Colonic mucosa (tissue), 4 donors: ENCODE measurements around the gene HYI. TPM values are rescaled to one million over a fixed set of nuclear protein-coding genes. Genes with fewer than 3 reads are reported as not detected.

Experiments
- DNase-seq: peaks from one replicate; pipeline ENCODE4 v3.0.0-alpha.2; 2020
- H3K27ac ChIP-seq: fragments of 200-600 bp; one replicate; pipeline ENCODE4 v1.8.0; 2021
- H3K27me3 ChIP-seq: fragments of 200-600 bp; one replicate; pipeline ENCODE4 v1.8.0; 2021
- H3K36me3 ChIP-seq: fragments of 200-600 bp; one replicate; pipeline ENCODE4 v1.8.0; 2021
- H3K4me1 ChIP-seq: fragments of 200-600 bp; one replicate; pipeline ENCODE4 v1.8.0; 2021; ENCODE audit warnings: mild to moderate bottlenecking
- H3K4me3 ChIP-seq: fragments of 200-600 bp; one replicate; pipeline ENCODE4 v1.8.0; 2021
- H3K9ac ChIP-seq, 2 donors: one replicate each; pipeline ENCODE4 v1.7.0; 2013; ENCODE audit warnings: control low read depth in 2 of 2, low read depth in 2 of 2, low read length in 2 of 2
- H3K9me3 ChIP-seq: fragments of 200-600 bp; one replicate; pipeline ENCODE4 v1.8.0; 2021
- intact Hi-C: fragments of 100-400 bp; cut with DNase I; formaldehyde crosslinking; loops from one replicate; pipeline ENCODE4 v1.14.1; 2022
- total RNA-seq, 2 donors: library from RNA; stranded (reverse); fragmentation: NEBNext Ultra II Directional in 1 of 2; extraction: Animal tissue kit (Norgen Biotek cat#: 25700) in 1 of 2; gene quantifications; one replicate each; pipeline ENCODE4 v1.2.1, GENCODE V29; 2021
- TF ChIP-seq, protein P1 (sequence below): fragments of 200-600 bp; IDR thresholded peaks from one replicate; pipeline ENCODE4 v1.8.0; 2022; ENCODE audit warnings: antibody characterized with exemption, mild to moderate bottlenecking
- donor health status: healthy.
- donor health status: DM: no; HTN: no; CAD: no.
- donor health status: DM: no; HTN: no; CAD: no.

Gene HYI
- total RNA-seq, 2 donors from 2014 or later = 50.8 to 55.6 TPM

DNA sequence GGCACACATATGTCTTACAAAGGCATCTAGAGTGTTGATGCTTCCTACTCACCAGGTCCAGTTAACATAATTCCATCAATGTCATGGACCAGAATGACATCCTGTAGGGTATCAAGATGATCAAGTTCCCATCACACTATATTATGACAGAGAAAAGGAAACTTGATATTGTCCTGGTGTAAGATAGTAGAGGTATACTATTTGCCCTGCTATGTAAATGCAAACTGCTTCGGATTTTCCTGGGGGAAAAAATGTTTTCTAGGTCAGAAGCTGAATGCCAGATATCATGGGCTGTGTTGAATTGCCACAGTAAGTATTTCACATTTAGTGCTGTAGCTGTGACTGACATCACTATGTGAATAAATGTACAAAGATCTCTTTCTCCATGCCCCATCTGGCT lies 16.2 kb upstream of the HYI start:
- intact Hi-C loops = no loop called here
- no peak overlapping the region for H3K27ac ChIP-seq
- H3K27me3 ChIP-seq = no peaks in the 10 kb centered on the region

DNA sequence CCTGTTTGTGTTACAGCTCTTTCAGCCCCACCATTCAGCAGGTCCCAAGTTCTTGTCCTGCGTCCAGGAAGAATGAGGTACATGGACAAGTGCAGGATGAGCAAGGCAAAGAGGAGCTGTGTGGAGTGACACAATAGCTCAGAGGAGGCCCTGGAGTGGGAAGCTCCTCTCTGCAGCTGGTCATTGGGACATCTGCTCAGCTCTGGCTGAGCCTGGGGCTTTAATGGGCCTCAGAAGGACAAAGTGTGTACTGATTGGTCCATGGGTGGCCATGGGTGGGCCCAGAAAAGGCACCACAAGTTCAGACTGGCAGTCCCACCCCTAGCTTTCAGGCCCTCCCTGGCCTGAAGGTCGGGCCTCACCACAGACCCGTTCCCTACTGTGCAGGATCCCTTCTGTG lies 14.7 kb upstream of the HYI start:
- no peak for DNase-seq
- Histone ChIP-seq H3K9ac (no peak overlapping the region), H3K4me3 (no peak overlapping the region), H3K27me3 (no peaks in the 10 kb centered on the region), H3K27ac (no peak overlapping the region), H3K9me3 (no peaks in the 10 kb centered on the region), H3K36me3 (no peaks in the 10 kb centered on the region), H3K4me1 (no peaks in the 10 kb centered on the region)
- intact Hi-C loops = no loop called here
- TF ChIP-seq, protein P1, sequence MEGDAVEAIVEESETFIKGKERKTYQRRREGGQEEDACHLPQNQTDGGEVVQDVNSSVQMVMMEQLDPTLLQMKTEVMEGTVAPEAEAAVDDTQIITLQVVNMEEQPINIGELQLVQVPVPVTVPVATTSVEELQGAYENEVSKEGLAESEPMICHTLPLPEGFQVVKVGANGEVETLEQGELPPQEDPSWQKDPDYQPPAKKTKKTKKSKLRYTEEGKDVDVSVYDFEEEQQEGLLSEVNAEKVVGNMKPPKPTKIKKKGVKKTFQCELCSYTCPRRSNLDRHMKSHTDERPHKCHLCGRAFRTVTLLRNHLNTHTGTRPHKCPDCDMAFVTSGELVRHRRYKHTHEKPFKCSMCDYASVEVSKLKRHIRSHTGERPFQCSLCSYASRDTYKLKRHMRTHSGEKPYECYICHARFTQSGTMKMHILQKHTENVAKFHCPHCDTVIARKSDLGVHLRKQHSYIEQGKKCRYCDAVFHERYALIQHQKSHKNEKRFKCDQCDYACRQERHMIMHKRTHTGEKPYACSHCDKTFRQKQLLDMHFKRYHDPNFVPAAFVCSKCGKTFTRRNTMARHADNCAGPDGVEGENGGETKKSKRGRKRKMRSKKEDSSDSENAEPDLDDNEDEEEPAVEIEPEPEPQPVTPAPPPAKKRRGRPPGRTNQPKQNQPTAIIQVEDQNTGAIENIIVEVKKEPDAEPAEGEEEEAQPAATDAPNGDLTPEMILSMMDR = no peak

More for the DNA sequence above, 16.2 kb upstream of the HYI start:
- Histone ChIP-seq H3K36me3 (no peaks in the 10 kb centered on the region), H3K9me3 (no peaks in the 10 kb centered on the region), H3K9ac (no peak overlapping the region), H3K4me3 (no peak overlapping the region), H3K4me1 (no peaks in the 10 kb centered on the region)
- no peak for DNase-seq
- TF ChIP-seq, protein P1 = no peak

DNA sequence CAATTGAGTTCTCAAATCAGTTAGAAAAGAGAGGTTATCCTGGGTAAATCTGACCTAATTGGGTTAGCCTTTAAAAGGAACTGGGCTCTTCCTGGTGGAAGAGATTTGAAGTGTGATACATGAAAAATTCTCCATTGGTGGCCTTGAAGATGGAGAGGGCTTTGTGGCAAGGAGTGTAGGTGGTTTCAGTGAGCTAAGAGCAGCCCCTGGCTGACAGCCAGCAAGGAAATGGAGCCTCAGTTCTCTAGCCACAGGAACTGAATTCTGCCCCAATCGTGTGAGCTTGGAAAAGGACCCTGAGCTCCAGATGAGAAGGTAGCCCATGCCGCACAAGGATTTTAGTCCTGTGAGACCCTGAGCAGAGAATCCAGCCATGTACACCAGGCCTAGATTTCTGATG lies 12.7 kb upstream of the HYI start:
- H3K27me3 ChIP-seq = no peaks in the 10 kb centered on the region
- H3K9me3 ChIP-seq = no peaks in the 10 kb centered on the region
- H3K4me1 ChIP-seq = no peaks in the 10 kb centered on the region
- TF ChIP-seq, protein P1 = no peak
- H3K9ac ChIP-seq = no peak overlapping the region
- DNase-seq = no peak
- H3K27ac ChIP-seq = no peak overlapping the region
- intact Hi-C loops = no loop called here
- H3K36me3 ChIP-seq = no peaks in the 10 kb centered on the region
- H3K4me3 ChIP-seq = no peak overlapping the region

DNA sequence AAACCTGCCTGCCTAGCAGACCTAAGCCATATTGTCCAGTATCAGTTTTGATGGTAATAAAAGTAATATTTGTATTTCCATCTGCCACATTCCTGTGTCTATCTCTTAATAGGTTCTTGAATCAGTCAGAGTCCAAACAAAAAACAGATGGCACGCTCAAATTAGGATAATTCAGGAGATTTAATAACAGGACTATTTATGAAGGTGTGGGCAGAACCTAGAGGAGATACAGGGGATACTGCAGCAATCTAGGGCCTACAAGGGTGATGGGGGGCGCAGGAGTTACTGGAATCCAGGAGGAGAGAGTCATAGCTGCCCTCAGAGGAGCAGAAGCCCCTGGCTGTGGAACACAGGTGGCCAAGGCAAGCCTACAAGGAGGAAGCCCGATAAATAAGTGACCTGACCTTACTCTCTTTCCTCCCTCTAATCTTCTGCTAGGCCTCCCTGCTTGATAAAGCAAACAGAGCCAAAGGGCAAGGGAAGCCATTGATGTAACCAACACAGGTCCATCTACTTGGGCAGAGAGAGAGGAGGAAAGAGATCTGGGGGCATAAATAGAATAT lies 11.9 kb upstream of the HYI start:
- TF ChIP-seq, protein P1 = no peak
- DNase-seq = no peak
- intact Hi-C loops = no loop called here
- Histone ChIP-seq H3K9ac (no peak overlapping the region), H3K4me3 (no peak overlapping the region), H3K36me3 (no peaks in the 10 kb centered on the region), H3K27me3 (no peaks in the 10 kb centered on the region), H3K9me3 (no peaks in the 10 kb centered on the region), H3K4me1 (no peaks in the 10 kb centered on the region), H3K27ac (no peak overlapping the region)

DNA sequence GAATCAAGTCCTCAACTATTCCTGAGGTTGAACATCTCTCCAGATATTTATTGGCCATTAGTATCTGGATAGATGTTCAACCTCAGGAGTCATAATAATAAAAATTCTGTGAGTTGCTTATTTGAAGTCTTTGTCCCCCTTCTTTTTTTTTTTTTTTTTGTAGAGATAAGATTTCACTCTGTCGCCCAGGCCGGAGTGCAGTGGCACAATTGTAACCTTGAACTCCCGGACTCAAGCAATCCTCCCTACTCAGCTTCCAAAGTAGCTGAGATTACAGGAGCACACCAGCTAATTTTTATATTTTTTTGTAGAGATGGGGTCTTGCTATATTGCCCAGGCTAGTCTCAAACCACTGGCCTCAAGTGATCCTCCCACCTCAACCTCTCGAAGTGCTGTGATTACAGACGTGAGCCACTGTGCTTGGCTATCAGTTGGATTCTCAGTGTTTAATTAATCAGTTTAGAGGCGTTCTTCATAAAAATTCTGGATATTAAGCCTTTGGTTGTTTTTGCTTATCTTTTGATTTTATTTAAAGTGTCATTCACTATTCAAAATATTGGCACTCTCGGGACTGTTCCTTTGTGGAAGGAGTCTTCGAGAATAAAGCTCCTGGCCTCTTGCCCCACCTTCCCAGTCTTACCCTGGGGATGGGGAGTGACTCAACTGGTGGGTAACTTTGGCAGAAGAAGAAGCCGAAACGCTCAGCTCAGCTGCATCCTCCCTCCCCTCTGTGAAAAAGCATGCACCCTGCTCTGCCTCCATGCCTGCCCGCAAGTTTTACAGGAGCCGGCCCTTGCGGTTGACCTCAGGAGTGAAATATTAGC lies 11.2 kb upstream of the HYI start:
- DNase-seq = no peak
- intact Hi-C loops = no loop called here
- no peaks in the 10 kb centered on the region for H3K27me3 ChIP-seq
- H3K4me3 ChIP-seq = no peak overlapping the region
- H3K9me3 ChIP-seq = no peaks in the 10 kb centered on the region
- no peaks in the 10 kb centered on the region for H3K36me3 ChIP-seq
- TF ChIP-seq, protein P1 = no peak
- H3K27ac ChIP-seq = no peak overlapping the region
- H3K4me1 ChIP-seq = no peaks in the 10 kb centered on the region
- no peak overlapping the region for H3K9ac ChIP-seq
